ENCODE measurements around the gene RBM39. TPM values are rescaled to one million over a fixed set of nuclear protein-coding genes. Genes with fewer than 3 reads are reported as not detected.
A peak's percentile ranks its signal among the peaks of the same experiment; 100 is the strongest.

The RBM39 gene
- total and polyA plus RNA-seq, 2 of the 13 experiments (the other 11 are each of a cell fraction or from before 2014, with no cell fraction given), result 788 to 920 TPM

- TF ChIP-seq DZIP1 (CRISPR knock-in tag; IDR thresholded peaks at IDR 0.05), result peak; percentile 90; the same call in 1 of the 2 replicates
- TF ChIP-seq ZC3H13 (CRISPR knock-in tag; IDR thresholded peaks at IDR 0.05), result peak; percentile 98
- TF ChIP-seq KDM3A (CRISPR knock-in tag; IDR thresholded peaks at IDR 0.05; ENCODE audit: low read depth), result peak; percentile 79; the same call in 1 of the 2 replicates
- TF ChIP-seq KDM5B (CRISPR knock-in tag; IDR thresholded peaks at IDR 0.05; ENCODE audit: borderline replicate concordance), result peak; percentile 97
- no peak; the same call in none of the 2 replicates for TF ChIP-seq CENPBD1 (CRISPR knock-in tag; IDR thresholded peaks at IDR 0.05; ENCODE audit: borderline replicate concordance, low read depth)
- peak; percentile 67; the same call in 1 of the 2 replicates for TF ChIP-seq KAT8 (CRISPR knock-in tag; IDR thresholded peaks at IDR 0.05)
- peak; percentile 59; the same call in 1 of the 2 replicates for TF ChIP-seq ZNF34 (CRISPR knock-in tag; IDR thresholded peaks at IDR 0.05; ENCODE audit: borderline replicate concordance)
- peak; percentile 79; the same call in 1 of the 2 replicates for TF ChIP-seq ZNF614 (CRISPR knock-in tag; IDR thresholded peaks at IDR 0.05; ENCODE audit: borderline replicate concordance)
- TF ChIP-seq ZMAT5 (CRISPR knock-in tag; IDR thresholded peaks at IDR 0.05; ENCODE audit: borderline replicate concordance, low read depth), result 0 out of 2 replicates have a peak, but pooled peaks have one; percentile 84
- TF ChIP-seq ZNF224 (CRISPR knock-in tag; IDR thresholded peaks at IDR 0.05), result peak; percentile 93
- TF ChIP-seq ZNF678 (CRISPR knock-in tag; IDR thresholded peaks at IDR 0.05), result no peak; the same call in 1 of the 2 replicates
- no peak for TF ChIP-seq HNRNPL (IDR thresholded peaks at IDR 0.05; ENCODE audit: low read depth, low read length)
- TF ChIP-seq ZNF83 (CRISPR knock-in tag; IDR thresholded peaks at IDR 0.05; ENCODE audit: borderline replicate concordance), result peak; percentile 97; the same call in 1 of the 2 replicates
- peak; percentile 78; the same call in 1 of the 2 replicates for TF ChIP-seq ZSCAN9 (CRISPR knock-in tag; IDR thresholded peaks at IDR 0.05; ENCODE audit: borderline replicate concordance)
- no peak for TF ChIP-seq MAFF (IDR thresholded peaks at IDR 0.05; ENCODE audit: low read depth, low read length)
- peak; percentile 99; the same call in 1 of the 2 replicates for TF ChIP-seq NFATC3 (CRISPR knock-in tag; IDR thresholded peaks at IDR 0.05)
- peak; percentile 72 for TF ChIP-seq THAP11 (CRISPR knock-in tag; IDR thresholded peaks at IDR 0.05)
- TF ChIP-seq TFAP4 (IDR thresholded peaks at IDR 0.05; ENCODE audit: borderline replicate concordance, low read depth), result peak; percentile 58; the same call in 1 of the 2 replicates
- TF ChIP-seq AKAP8 (CRISPR knock-in tag; IDR thresholded peaks at IDR 0.05), result peak; percentile 49; the same call in 1 of the 2 replicates
- TF ChIP-seq AGO2 (optimal IDR thresholded peaks at IDR 0.05; ENCODE audit: low read depth, low read length), result peak; percentile 94
- TF ChIP-seq ZBTB4 (CRISPR knock-in tag; IDR thresholded peaks at IDR 0.05; ENCODE audit: borderline replicate concordance), result peak; percentile 96
These were observed 29.9 kb upstream of the RBM39 start, which contains the start of gene PHF20 (continued) for GRCh38 chr20:35771689-35772562.
